ENCODE measurements around the gene FHIT.

GRCh38 chr3:61237858-61238257 is 13.4 kb downstream of the FHIT start:
- no peak for TF ChIP-seq CTCF (IDR thresholded peaks at IDR 0.05; ENCODE audit: low read depth, low read length)
- TF ChIP-seq EZH2phosphoT487 (IDR thresholded peaks at IDR 0.05; ENCODE audit: low read depth), result no peak
